ENCODE measurements around the gene CDKN2C. TPM values are rescaled to one million over a fixed set of nuclear protein-coding genes. Genes with fewer than 3 reads are reported as not detected.
"Not testable (repeated sequence)": the region's sequence is repeated elsewhere in the genome, so short reads cannot be mapped to it uniquely, and the experiment has no call there.

The CDKN2C gene
- total RNA-seq, 2 donors from 2014 or later, result 10.0 to 19.1 TPM

DNA sequence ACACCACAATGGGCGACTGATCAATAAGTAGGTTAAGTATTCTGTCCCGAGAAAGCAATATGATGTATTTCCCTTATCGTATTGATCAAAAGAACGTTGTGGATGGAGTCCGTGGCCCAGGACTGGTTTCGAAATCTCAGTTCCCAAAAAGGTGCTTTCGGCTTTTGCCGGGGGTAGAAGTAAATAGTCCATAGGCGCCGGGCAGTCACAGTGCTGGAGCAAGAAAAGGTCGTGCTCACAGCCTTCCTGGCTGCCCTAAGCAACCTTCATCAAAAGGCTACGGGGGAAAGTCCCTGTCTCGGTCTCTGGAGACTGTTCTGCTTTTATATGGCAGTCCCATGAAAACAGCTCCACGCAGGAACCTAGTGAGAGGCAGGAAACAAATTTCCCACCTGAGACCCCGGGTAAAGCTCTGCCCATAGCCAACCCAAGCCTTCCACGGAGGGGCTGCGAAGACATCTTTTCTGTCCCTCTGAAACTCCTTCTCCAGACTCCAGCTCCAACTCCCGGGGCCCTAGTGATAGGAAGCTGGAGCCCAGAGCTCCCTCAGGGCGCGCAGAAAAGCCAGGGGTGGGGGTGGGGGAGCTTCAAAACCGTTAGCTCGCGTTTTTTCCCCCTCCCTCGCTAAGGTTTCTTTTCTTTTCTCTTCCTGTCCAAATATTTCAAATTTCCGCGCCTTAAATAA, 7.0 kb downstream of the CDKN2C start:
- ATAC-seq, result peak; percentile 72 to 75
- intact Hi-C loops (cut with DNase I), result no loop called here
- DNase-seq, result peak; percentile 32

DNA sequence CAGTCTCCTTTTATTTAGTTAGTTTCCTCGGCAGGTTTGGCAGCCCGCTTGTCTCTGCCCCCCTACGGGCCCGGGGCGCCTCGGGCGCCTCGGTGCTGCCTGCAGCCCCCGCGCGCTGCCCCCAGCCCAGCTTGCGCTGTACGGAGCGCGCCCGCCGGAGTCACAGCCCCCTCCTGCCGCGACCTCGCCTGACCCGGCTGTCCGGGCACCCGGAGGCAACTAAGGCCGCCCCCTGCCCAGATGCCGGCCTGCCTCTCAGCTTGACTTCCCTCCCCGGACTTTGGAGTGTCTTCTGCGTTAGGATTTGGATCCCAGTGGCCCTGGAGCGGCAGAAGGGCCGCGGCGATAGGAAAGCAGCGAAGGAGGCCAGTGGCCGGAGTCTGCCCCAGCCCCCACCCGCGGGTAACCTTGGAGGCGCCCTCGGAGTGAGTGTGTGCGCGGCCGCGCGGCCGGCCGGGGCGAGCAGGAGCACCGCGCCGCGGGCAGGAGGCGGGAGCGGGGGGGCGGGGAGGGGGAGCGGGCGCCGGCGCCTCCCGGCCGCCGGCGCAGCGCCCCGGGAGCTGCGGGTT, 7.6 kb downstream of the CDKN2C start:
- peak; percentile 92 to 95 for ATAC-seq
- DNase-seq, result peak; percentile 76
- intact Hi-C loops (cut with DNase I), result no loop called here

DNA sequence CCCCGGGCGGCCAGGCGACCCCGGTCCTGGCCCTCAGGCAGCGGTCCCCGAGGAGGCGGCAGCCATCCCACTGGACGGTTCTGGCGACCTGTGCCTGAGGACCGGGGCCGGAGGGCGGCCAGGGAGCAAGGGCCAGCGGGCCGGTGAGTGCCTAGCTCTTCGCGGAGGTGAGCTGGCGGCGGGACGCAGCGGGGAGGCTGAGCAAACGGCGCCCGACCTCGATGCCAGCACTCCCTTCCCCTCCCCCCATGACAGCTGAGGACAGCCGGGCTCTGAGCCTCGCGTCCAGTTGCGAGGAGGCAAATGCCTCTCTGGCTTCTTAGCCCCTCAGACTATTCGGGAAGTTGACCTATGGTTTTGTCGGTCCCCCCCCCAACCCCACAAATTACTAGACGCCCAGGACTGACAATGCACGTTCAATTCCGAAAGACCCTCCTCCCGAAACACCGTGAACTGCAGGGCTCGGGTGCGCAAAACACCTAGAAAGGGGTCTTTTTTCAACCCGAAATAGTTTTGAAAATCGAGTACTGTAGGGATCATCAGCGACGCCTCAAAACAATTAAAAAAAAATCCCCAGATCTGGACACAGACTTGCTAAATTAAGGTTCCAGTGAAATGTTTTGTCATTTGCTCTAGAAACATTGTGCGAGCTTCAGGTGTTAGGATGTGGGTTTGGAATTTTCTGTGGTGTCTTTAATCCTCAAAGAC, 8.3 kb downstream of the CDKN2C start:
- DNase-seq, result peak; percentile 76
- intact Hi-C loops (cut with DNase I), result no loop called here

DNA sequence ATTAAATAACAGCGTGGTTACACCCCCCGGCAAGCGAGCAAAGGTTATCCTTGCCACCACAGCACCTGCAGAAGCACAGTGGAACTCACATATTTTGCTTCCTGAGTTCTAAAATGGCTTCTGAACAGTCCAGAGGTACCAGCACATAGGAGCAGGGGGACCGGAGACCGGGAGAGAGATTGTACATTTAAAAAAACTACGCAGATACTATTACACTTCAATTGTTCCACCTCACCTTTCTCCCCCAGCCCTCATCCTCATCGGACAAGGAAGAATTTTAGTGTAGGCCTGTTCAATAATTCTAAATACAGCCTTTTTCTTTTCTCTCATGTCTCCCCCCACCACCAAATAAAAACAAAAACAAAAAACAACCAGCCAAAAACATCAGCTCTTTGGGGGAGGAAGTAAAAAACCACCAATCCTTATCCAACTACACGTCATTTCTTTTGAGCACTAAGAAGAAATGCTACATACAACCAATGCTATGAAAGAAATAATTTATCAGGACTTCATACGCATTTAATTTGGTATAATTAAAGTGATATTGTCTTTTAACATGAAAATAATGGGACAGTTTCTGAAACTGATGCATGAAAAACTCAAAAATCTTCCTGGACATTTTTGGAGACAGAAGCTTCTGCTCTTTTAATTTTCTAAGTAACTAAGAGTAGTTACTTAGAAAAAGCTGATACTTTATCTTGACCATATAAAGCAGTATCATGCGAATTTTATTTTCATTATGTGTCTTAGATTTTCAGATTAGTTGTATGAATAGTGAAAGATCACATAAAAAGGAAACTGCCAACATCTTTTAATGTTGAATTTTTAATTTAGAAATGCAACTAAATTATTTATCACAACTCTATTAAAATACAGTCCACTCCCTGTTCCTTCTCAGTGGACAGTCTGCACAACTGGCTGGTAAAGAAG, 9.1 kb downstream of the CDKN2C start:
- DNase-seq (no peak), ATAC-seq (peak; percentile 17 to 24)
- intact Hi-C loops (cut with DNase I), result no loop called here

More for the DNA sequence above, 8.3 kb downstream of the CDKN2C start:
- ATAC-seq, result peak; percentile 72 to 87

DNA sequence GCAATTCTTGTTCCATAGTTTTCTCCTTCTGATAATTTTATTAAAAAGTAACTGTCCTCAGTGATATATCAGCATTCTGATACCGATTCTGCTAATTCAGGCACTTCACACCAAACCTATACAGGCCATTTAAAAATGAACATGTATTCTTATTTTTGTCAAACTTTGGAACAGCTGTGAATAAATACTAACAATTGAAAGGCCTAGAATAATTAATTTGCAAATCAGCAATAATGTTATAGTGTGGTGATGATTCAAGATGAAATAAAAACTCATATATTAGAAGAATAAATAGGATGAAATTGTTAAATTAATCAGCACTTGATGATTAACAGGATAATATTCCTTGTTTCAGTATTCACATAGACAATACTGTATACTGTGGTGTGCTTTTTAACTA, 9.9 kb downstream of the CDKN2C start:
- DNase-seq (no peak), ATAC-seq (no peak)
- intact Hi-C loops (cut with DNase I), result no loop called here

DNA sequence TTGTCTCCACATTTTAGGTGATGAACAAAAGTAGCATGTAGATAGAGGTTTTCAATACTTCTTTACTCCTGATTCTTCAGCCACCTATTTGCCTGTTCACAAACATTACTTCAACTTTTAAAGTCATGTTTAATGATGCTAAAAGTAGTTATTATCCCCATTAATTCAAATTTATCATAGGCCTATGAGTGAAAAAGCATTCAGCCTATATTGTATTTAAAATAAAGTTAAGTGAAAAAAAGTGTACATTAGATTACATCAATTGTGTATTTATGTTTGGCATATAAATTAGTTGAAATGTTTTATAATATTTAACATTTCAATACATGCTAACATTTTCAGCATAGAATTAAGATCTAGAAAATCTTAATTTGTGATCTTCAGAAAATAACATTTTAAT, 10.5 kb downstream of the CDKN2C start:
- intact Hi-C loops (cut with DNase I), result no loop called here
- DNase-seq (no peak), ATAC-seq (no peak)

DNA sequence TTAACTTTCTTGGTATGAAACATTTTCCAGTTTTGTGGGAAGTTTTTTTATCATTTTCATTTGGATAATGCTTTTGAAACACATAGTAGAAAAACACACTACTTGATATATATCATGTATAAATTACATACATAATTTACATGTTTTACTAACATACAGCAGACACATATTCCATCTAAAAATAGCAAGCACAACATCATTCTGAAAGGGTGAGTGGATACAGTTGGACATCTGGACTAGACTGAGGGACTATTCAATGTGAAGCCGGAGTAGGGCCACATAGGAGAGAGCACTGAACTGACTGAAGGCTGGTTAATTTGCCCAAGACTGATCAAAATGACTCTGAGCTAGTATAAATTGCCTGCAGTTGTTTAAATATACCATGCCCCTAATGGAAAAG, 11.7 kb downstream of the CDKN2C start:
- ATAC-seq, result no peak
- no peak for DNase-seq
- intact Hi-C loops (cut with DNase I), result no loop called here

DNA sequence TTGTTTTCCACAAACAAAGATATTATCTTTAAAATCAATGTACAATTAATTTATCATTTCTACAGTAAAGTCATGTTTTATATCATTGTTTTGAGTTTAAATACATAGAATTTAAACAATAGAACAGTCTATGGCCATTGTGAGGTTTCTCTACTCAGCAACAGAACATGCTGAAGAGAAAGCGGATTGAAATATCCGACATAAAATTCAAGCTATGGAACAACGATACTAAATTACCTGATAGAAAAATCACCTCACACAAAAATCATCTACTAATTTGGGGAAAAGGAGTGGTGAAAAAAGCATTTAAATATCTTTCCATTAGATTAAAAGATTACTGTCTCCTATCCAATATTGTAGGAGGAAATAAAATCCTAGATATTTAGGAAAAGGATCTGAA, 12.6 kb downstream of the CDKN2C start:
- intact Hi-C loops (cut with DNase I), result no loop called here
- ATAC-seq (no peak), DNase-seq (no peak)

DNA sequence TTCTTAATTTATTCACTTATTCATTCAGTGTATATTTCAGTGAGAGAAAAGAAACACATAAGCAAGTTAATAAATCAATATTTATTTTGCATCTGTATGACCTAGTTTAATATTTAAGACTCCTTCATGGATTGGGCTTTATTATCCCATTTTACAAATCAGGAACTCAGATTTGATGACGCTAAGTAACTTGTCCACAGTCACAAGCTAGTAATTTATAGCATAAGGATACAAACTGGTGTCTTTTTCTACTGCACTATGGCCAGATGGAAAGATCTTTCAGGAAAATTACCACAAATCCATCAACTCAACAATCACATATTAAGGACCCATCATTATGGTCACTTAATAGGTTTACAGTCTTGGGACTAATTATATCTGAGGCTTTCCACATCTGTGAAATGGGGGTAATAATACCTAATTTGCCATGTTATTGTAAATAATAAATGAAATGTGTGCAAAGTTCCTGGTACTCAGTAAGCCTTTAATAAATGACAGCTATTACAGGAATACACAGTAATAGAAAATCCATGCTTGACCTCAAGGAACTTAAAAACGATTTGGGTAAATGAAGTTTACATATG, 13.3 kb downstream of the CDKN2C start:
- no peak for DNase-seq
- ATAC-seq, result no peak
- intact Hi-C loops (cut with DNase I), result no loop called here

DNA sequence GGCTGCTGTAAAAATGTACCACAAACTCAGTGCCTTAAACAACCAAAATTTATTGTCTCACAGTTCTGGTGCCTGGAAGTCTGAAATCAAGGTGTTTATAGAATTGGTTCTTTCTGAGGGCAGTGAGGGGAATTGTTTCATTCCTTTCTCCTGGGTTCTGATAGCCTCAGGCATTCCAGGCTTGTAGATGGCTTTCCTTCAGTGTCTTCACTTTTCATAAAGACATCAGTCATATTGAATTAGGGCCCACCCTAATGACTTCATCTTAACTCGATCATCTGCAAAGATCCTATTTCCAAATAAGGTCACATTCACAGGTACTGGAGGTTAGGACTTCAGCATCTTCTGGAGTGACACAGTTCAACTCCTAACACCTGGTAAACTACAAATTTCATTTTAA, 15.0 kb downstream of the CDKN2C start:
- intact Hi-C loops (cut with DNase I), result no loop called here
- no peak for ATAC-seq
- no peak for DNase-seq

DNA sequence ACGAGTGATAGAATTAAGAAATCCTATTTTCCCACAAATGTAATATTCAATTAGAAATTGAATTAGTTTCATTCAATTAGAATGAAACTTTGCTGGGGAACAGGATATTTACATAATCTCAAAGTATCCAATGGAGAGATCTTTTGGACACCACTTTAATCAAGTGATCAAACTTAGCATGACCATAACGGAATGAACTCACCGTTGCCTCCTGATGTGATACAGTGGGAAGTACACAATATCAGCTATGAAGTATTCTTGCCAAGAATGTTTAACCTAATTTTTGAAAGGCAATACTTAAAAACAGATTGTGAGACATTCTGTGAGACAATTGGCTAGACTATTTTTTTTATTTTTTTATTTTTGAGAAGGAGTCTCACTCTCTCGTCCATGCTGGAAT, 16.6 kb downstream of the CDKN2C start:
- DNase-seq, result no peak
- intact Hi-C loops (cut with DNase I), result no loop called here
- ATAC-seq, result no peak

DNA sequence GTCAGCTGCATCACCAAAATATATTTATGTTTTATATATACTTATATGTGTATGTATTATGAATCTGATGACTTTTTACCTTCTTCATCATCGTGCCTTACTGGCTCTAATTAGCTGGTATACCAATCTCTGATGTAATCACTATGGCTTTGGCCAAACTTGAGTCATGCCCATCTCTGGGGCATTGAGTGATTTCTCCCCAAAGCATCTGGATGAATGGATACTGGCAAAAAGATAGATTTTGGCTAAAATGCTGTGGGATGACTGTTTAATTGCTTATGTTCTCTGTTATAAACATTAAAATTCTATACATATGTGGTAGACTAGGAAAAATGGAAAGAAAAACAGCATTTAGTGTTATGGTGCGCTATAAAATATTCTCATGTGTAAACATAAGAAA, 19.6 kb downstream of the CDKN2C start:
- ATAC-seq, result no peak
- intact Hi-C loops (cut with DNase I), result no loop called here

DNA sequence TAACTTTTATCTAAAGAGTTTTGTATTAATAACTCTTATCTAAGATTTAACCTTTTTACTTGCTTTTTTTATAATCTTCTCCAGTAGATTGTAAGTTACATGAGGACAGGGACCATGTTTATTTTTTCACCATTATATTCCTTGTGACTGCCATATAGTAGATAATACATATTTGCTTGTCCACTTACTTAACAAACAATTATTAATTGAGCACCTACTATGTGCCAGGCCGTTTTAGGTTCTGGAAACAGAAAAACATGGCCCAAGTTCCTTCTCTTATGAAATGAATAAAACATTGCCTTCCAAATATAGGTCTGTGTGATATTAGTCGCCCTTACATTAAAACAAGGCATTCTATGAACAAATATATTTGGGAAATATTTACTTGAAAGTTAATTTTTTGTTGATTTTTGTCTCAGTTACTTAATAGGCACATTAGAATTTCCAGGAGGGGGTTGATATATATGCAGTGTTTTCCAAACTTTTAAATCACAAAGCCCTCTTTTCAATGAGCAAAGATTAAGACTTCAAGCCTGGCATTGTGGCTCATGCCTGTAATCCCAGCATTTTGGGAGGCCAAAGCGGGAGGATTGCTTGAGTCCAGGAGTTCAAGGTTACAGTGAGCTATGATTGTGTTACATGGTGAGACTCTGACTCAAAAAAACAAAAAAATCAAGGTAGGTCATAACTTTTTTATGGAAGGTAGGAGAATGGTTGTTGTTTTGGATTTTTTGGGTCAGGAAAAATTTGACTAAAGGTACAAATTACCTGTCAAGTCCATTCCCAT, 22.7 kb downstream of the CDKN2C start:
- ATAC-seq, result no peak
- DNase-seq, result no peak
- intact Hi-C loops (cut with DNase I), result no loop called here

More for the DNA sequence above, 19.6 kb downstream of the CDKN2C start:
- DNase-seq, result no peak

DNA sequence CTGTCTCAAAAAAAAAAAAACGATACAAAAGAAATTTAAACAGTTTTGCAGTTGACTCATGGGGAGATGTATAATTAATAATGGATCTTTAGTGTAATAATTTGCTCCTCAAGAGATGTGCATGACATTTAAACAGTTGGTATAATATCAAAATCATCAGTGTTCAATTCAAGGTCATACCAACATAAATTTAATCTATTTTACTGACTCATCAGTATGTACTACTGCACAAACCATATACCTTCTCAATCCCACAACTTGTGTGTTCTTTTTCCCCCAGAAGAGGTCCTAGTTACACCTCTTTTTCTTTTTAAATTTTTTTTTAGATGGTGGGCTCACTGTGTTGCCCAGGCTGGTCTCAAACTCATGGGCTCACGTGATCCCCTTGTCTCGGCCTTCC, 23.6 kb downstream of the CDKN2C start:
- DNase-seq (no peak), ATAC-seq (no peak)
- intact Hi-C loops (cut with DNase I), result no loop called here

DNA sequence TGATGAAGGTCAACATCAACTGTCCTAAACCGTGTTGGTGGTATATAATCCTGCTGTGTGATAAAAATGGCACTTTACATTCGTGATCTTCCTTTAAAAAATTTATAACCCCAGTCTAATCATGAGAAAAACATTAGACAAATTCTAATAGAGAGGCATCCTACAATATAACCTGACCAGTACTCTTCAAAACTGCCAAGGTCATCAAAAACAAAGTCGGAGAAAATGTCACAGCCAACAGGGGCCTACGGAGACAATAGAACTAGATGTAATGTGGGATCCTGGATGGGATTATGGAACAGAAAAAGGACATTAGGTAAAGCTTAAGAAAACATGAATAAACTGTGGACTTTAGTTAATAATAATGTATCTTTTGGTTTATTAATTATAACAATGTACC, 25.0 kb downstream of the CDKN2C start:
- DNase-seq (no peak), ATAC-seq (no peak)
- intact Hi-C loops (cut with DNase I), result no loop called here

DNA sequence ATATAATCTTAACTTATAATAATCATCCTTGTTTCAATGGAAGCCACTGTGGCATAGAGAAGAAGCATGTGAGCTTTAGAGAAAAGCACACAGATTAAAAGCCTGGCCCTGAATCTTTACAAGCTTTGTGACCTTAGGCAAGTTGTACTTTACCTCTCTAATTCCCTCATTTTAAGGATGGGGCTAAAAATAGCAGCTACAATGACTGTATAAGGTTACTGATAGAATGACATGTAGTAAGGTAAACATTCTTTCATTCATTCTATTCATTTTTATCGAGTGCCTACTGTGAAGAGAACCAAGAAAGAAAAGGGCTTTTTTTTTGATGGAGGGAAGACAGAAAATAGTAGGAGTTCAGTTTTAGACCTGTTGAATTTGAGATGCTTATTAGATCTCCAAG, 25.6 kb downstream of the CDKN2C start:
- no peak for ATAC-seq
- no peak for DNase-seq
- intact Hi-C loops (cut with DNase I), result no loop called here

DNA sequence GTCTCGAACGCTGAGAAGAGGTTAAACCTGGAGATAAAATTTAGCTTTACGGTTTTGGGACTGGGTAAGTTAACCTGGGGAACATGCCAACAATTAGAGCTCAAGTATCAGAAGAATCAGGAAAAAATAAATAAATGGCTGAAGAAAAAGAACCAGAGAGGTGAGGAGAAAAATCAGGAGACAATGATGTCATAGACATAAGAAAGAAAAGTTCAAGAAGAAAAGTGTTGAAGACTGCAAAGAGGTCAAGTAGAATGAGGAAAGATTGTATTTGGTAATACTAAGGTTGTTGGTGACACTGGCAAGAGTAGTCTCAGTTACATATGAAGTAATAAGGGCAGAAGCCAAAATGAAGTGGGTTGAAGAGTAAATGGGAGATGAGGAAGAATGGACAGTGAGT, 26.0 kb downstream of the CDKN2C start:
- intact Hi-C loops (cut with DNase I), result no loop called here
- DNase-seq (no peak), ATAC-seq (peak in 1 of 2 donors; percentile 63)

DNA sequence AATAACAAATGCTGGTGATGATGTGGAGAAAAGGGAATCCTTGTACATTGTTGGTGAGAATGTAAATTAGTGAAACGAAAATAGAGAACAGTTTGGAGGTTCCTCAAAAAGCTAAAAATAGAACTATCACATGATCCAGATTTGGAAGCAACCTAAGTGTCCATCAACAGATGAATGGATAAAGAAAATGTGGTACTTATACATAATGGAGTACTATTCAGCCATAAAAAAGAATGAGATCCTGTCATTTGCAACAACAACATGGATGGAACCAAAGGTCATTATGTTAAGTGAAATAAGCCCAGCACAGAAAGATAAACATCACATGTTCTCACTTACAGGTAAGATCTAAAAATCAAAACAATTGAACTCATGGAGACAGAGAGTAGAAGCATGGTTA, 29.3 kb downstream of the CDKN2C start:
- DNase-seq; ATAC-seq; intact Hi-C loops (cut with DNase I): not testable (repeated sequence)

DNA sequence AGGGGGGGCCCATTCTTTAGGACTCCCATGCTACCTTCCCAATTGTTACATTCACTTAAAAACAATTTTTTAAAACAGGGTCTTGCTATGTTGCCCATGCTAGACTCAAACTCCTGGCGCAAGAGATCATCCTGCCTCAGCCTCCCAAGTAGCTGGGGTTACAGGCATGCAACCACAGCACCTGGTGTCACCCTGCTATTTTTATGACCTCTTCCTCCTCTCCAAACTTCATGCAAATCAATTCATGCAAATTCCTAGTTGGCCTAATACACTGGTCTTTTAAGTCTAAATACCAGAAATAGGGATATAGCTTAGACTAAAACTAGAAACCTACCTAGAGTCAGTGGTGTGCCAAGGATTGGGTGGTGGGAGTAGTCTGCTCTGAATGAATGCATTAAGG, 30.1 kb downstream of the CDKN2C start:
- DNase-seq (no peak), ATAC-seq (no peak)
- intact Hi-C loops (cut with DNase I), result no loop called here

Data from left cardiac atrium (tissue), 4 donors.